ENCODE results near the gene GTF2IRD2.
"Not testable (repeated sequence)": the region's sequence is repeated elsewhere in the genome, so short reads cannot be mapped to it uniquely, and the experiment has no call there.

GTF2IRD2 gene

DNA sequence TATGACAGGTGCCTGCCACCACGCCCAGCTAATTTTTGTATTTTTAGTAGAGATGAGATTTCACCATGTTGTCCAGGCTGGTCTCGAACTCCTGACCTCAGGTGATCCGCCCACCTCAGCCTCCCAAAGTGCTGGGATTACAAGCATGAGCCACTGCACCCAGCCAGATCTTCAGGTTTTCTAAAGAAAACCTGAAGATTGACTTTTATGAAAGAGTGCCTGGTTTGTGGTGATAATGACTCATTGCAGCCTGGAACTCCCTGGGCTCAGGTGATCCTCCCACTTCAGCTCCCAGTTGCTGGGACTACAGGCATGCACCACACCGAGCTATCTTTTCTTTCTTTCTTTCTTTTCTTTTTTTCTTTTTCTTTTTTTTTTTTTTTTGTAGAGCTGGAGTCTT lies 52.8 kb downstream of the GTF2IRD2 start:
- H3K14ac ChIP-seq (ENCODE audit: low read length in 2 of 2); H3K4ac ChIP-seq (ENCODE audit: low read depth in 1 of 2, low read length in 2 of 2): not testable (repeated sequence)
- WGBS, result no CpG with 5 or more reads among the region's 4 CpGs

DNA sequence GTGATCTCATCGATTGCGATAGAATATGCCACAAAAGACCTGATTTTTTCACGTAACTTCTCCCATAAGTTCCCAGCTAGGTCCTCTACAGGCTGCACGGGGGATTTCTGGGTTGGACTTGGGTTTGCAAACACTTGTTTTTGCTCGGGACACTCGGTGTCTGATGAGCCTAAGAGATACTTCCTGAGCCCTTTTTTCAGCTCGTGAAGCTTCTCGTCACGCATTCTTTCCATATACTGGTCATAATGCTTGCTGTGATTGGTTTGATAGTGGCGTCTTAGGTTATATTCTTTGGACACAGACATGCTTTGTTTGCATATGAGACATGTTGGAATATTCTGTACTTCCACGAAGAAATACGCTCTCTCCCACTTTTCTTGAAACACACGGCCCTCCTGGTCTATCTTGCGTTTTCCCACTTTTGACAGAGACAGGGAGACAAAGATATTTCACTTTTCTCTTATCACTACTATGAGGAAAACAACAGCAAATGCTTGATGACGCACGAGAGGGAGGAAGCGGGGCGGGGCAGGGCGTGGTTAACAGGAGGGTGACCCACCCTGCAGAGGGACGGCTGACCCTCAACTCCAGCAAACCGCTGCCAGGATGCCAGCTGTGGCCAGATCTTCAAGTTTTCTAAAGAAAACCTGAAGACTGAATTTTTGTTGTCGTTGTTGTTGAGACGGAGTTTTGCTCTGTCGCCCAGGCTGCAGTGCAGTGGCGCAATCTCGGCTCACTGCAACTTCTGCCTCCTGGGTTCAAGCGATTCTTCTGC lies 53.4 kb downstream of the GTF2IRD2 start:
- H2AFZ ChIP-seq (ENCODE audit: low read depth, low read length); H3K9me3 ChIP-seq (ENCODE audit: control insufficient read depth, low read length); H4K8ac ChIP-seq (ENCODE audit: low read length); H2BK5ac ChIP-seq (ENCODE audit: low read depth, low read length, poor library complexity, severe bottlenecking); H3K18ac ChIP-seq (ENCODE audit: low read depth in 1 of 2, low read length in 2 of 2); H2BK15ac ChIP-seq (ENCODE audit: low read depth, poor library complexity, severe bottlenecking); H2AK5ac ChIP-seq (ENCODE audit: low read length, severe bottlenecking); H3K4ac ChIP-seq (ENCODE audit: low read depth in 1 of 2, low read length in 2 of 2); H3K23ac ChIP-seq (ENCODE audit: low read length in 2 of 2); H3K27me3 ChIP-seq (ENCODE audit: control insufficient read depth in 1 of 2, insufficient read depth in 1 of 2, low read length in 2 of 2); H3K36me3 ChIP-seq (ENCODE audit: control insufficient read depth in 1 of 2, insufficient read depth in 2 of 2, low read depth in 1 of 2, low read length in 2 of 2); H3K9ac ChIP-seq (ENCODE audit: low read length); H2BK120ac ChIP-seq (ENCODE audit: low read depth, low read length); H3K27ac ChIP-seq (ENCODE audit: low read length, poor library complexity, severe bottlenecking); DNase-seq; H3K4me1 ChIP-seq (ENCODE audit: control insufficient read depth, insufficient read depth, low read depth, low read length); H2BK12ac ChIP-seq (ENCODE audit: low read length in 2 of 2); H3K4me3 ChIP-seq (ENCODE audit: insufficient read depth in 1 of 2, low read depth in 1 of 2, low read length in 2 of 2); H3K79me1 ChIP-seq (replicated peaks; ENCODE audit: low read length, poor library complexity, severe bottlenecking); H4K91ac ChIP-seq (ENCODE audit: low read length); H3K4me2 ChIP-seq (ENCODE audit: low read length, poor library complexity, severe bottlenecking); H3K14ac ChIP-seq (ENCODE audit: low read length in 2 of 2): not testable (repeated sequence)
- WGBS, result no CpG with 5 or more reads among the region's 27 CpGs

More for the DNA sequence above, 52.8 kb downstream of the GTF2IRD2 start:
- H3K79me1 ChIP-seq (replicated peaks; ENCODE audit: low read length, poor library complexity, severe bottlenecking); H2AK5ac ChIP-seq (ENCODE audit: low read length, severe bottlenecking); DNase-seq; H3K27me3 ChIP-seq (ENCODE audit: control insufficient read depth in 1 of 2, insufficient read depth in 1 of 2, low read length in 2 of 2); H3K36me3 ChIP-seq (ENCODE audit: control insufficient read depth in 1 of 2, insufficient read depth in 2 of 2, low read depth in 1 of 2, low read length in 2 of 2); H3K18ac ChIP-seq (ENCODE audit: low read depth in 1 of 2, low read length in 2 of 2); H3K4me1 ChIP-seq (ENCODE audit: control insufficient read depth, insufficient read depth, low read depth, low read length); H3K27ac ChIP-seq (ENCODE audit: low read length, poor library complexity, severe bottlenecking); H2BK15ac ChIP-seq (ENCODE audit: low read depth, poor library complexity, severe bottlenecking); H4K8ac ChIP-seq (ENCODE audit: low read length); H2BK5ac ChIP-seq (ENCODE audit: low read depth, low read length, poor library complexity, severe bottlenecking); H3K23ac ChIP-seq (ENCODE audit: low read length in 2 of 2); H3K9me3 ChIP-seq (ENCODE audit: control insufficient read depth, low read length); H2AFZ ChIP-seq (ENCODE audit: low read depth, low read length); H2BK12ac ChIP-seq (ENCODE audit: low read length in 2 of 2); H3K9ac ChIP-seq (ENCODE audit: low read length); H4K91ac ChIP-seq (ENCODE audit: low read length); H2BK120ac ChIP-seq (ENCODE audit: low read depth, low read length); H3K4me2 ChIP-seq (ENCODE audit: low read length, poor library complexity, severe bottlenecking); H3K4me3 ChIP-seq (ENCODE audit: insufficient read depth in 1 of 2, low read depth in 1 of 2, low read length in 2 of 2): not testable (repeated sequence)

DNA sequence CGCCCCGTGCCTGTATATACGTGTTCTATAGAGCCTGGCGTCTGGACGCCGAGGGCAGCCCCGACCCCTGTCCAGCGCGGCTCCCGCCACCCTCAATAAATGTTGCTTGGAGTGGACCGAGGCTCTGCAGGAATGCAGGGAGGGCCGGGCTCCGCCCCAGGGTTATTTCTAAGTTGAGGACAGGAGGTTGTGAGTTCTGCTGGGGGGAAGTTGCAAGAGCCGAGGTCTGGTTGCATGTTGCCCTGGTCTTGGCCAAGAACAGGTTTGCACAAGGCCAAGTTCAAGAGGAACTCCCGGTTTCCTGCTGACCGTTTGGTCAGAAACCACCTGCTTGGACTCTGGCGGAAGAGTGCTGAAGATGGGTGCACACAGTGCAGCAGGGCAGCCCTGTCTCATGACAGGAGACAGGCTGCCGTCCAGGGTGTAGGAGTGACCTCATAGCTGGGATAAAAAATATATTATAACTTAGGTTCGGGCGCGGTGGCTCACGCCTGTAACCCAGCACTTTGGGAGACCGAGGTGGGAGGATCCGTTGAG lies 62.1 kb downstream of the GTF2IRD2 start:
- not testable (repeated sequence) for H2AFZ ChIP-seq (ENCODE audit: low read depth, low read length); H3K18ac ChIP-seq (ENCODE audit: low read depth in 1 of 2, low read length in 2 of 2); H3K14ac ChIP-seq (ENCODE audit: low read length in 2 of 2); H2BK12ac ChIP-seq (ENCODE audit: low read length in 2 of 2); H4K91ac ChIP-seq (ENCODE audit: low read length); H3K4me2 ChIP-seq (ENCODE audit: low read length, poor library complexity, severe bottlenecking); H2AK5ac ChIP-seq (ENCODE audit: low read length, severe bottlenecking); H3K4me3 ChIP-seq (ENCODE audit: insufficient read depth in 1 of 2, low read depth in 1 of 2, low read length in 2 of 2); H3K4me1 ChIP-seq (ENCODE audit: control insufficient read depth, insufficient read depth, low read depth, low read length); H3K9ac ChIP-seq (ENCODE audit: low read length); H3K23ac ChIP-seq (ENCODE audit: low read length in 2 of 2); H3K27ac ChIP-seq (ENCODE audit: low read length, poor library complexity, severe bottlenecking); H3K4ac ChIP-seq (ENCODE audit: low read depth in 1 of 2, low read length in 2 of 2); H4K8ac ChIP-seq (ENCODE audit: low read length); H2BK5ac ChIP-seq (ENCODE audit: low read depth, low read length, poor library complexity, severe bottlenecking); H3K79me1 ChIP-seq (replicated peaks; ENCODE audit: low read length, poor library complexity, severe bottlenecking); H2BK15ac ChIP-seq (ENCODE audit: low read depth, poor library complexity, severe bottlenecking); DNase-seq; H3K36me3 ChIP-seq (ENCODE audit: control insufficient read depth in 1 of 2, insufficient read depth in 2 of 2, low read depth in 1 of 2, low read length in 2 of 2); H3K27me3 ChIP-seq (ENCODE audit: control insufficient read depth in 1 of 2, insufficient read depth in 1 of 2, low read length in 2 of 2); H2BK120ac ChIP-seq (ENCODE audit: low read depth, low read length); H3K9me3 ChIP-seq (ENCODE audit: control insufficient read depth, low read length)
- no CpG with 5 or more reads among the region's 24 CpGs for WGBS

DNA sequence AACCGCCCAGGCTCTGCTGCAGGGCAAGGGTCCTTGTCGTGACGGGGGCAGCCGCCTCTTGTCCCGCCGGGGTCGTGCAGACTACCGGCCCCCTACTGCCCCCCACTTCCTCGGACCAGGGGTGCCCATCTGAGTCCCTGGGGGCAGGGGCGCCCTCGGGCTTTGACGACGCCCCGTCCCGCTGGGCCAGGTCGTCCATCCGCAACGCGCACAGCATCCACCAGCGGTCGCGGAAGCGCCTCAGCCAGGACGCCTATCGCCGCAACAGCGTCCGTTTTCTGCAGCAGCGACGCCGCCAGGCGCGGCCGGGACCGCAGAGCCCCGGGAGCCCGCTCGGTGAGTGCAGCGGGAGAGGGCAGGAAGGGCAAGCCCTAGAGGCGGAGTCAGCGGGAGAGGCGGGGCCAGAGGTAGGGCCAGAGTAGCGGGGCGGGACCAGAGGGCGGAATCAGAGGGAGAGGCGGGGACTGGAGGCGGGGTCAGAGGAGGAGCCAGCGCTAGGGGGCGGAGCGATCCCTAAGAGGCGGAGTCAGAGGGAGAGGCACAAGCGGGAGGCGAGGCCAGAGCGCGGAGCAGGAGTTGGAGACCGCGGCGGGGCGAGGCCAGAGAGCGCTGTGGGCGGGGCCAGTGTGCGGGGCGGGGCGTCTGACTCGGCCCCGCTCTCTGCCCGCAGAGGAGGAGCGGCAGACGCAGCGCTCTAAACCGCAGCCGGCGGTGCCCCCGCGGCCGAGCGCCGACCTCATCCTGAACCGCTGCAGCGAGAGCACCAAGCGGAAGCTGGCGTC lies 62.8 kb downstream of the GTF2IRD2 start:
- not testable (repeated sequence) for H4K91ac ChIP-seq (ENCODE audit: low read length); H3K14ac ChIP-seq (ENCODE audit: low read length in 2 of 2); H3K9me3 ChIP-seq (ENCODE audit: control insufficient read depth, low read length); H3K9ac ChIP-seq (ENCODE audit: low read length); H2BK5ac ChIP-seq (ENCODE audit: low read depth, low read length, poor library complexity, severe bottlenecking); H3K4me1 ChIP-seq (ENCODE audit: control insufficient read depth, insufficient read depth, low read depth, low read length); H3K23ac ChIP-seq (ENCODE audit: low read length in 2 of 2); H2BK15ac ChIP-seq (ENCODE audit: low read depth, poor library complexity, severe bottlenecking); H3K79me1 ChIP-seq (replicated peaks; ENCODE audit: low read length, poor library complexity, severe bottlenecking); H2AK5ac ChIP-seq (ENCODE audit: low read length, severe bottlenecking); H3K27ac ChIP-seq (ENCODE audit: low read length, poor library complexity, severe bottlenecking); H3K4me3 ChIP-seq (ENCODE audit: insufficient read depth in 1 of 2, low read depth in 1 of 2, low read length in 2 of 2); H3K27me3 ChIP-seq (ENCODE audit: control insufficient read depth in 1 of 2, insufficient read depth in 1 of 2, low read length in 2 of 2); H3K4me2 ChIP-seq (ENCODE audit: low read length, poor library complexity, severe bottlenecking); H4K8ac ChIP-seq (ENCODE audit: low read length); H2BK12ac ChIP-seq (ENCODE audit: low read length in 2 of 2); H3K4ac ChIP-seq (ENCODE audit: low read depth in 1 of 2, low read length in 2 of 2); H3K36me3 ChIP-seq (ENCODE audit: control insufficient read depth in 1 of 2, insufficient read depth in 2 of 2, low read depth in 1 of 2, low read length in 2 of 2); H2AFZ ChIP-seq (ENCODE audit: low read depth, low read length); H2BK120ac ChIP-seq (ENCODE audit: low read depth, low read length)
- DNase-seq, result peak; percentile 87
- no CpG with 5 or more reads among the region's 82 CpGs for WGBS
- H3K18ac ChIP-seq (ENCODE audit: low read depth in 1 of 2, low read length in 2 of 2), result peak overlapping the region in 1 of 2 experiments; percentile 40
